Measurements from ENCODE around the gene TDRD12. TPM values are rescaled to one million over a fixed set of nuclear protein-coding genes. Genes with fewer than 3 reads are reported as not detected.
A peak's percentile ranks its signal among the peaks of the same experiment; 100 is the strongest.

TDRD12 gene
- total RNA-seq (2016; rRNA removed; fragmentation: Illumina TruSeq; extraction: Trizol), result 0.40 and 0.60 TPM in 2 replicates
- total RNA-seq (2016; cell fraction: cytosol; rRNA removed; fragmentation: Illumina TruSeq; extraction: Trizol; ENCODE audit: low read depth), result 0.20 TPM in 1 of 2 replicates, not detected in the other
- total RNA-seq (2016; cell fraction: insoluble cytoplasmic fraction; rRNA removed; fragmentation: Illumina TruSeq; extraction: Trizol), result 0.39 and 0.50 TPM in 2 replicates
- 0.28 and 0.40 TPM in 2 replicates for total RNA-seq (2016; cell fraction: membrane; rRNA removed; fragmentation: Illumina TruSeq; extraction: Trizol)
- 0.38 and 0.47 TPM in 2 replicates for total RNA-seq (2016; cell fraction: nucleus; rRNA removed; fragmentation: Illumina TruSeq; extraction: Trizol)
- 0.03 and 0.05 TPM in 2 replicates for polyA plus RNA-seq (2011; rRNA removed)
- 0.03 and 0.04 TPM in 2 replicates for polyA plus RNA-seq (2011; cell fraction: cytosol; rRNA removed)
- 0.11 and 0.19 TPM in 2 replicates for polyA plus RNA-seq (2011; cell fraction: nucleus; rRNA removed)
- 0.27 TPM in 1 of 2 replicates, not detected in the other for polyA plus RNA-seq (2012)
- polyA plus RNA-seq (2016; cell fraction: cytosol; fragmentation: Illumina TruSeq; extraction: Trizol; ENCODE audit: low read depth), result 0.14 TPM in 1 of 2 replicates, not detected in the other
- 0.13 and 0.16 TPM in 2 replicates for polyA plus RNA-seq (2016; cell fraction: insoluble cytoplasmic fraction; fragmentation: Illumina TruSeq; extraction: Trizol; ENCODE audit: low read depth)
- 0.13 TPM in 1 of 2 replicates, not detected in the other for polyA plus RNA-seq (2016; cell fraction: membrane; fragmentation: Illumina TruSeq; extraction: Trizol; ENCODE audit: low read depth)
- 0.99 and 1.5 TPM in 2 replicates for polyA plus RNA-seq (2016; cell fraction: nucleus; fragmentation: Illumina TruSeq; extraction: Trizol; ENCODE audit: insufficient read depth, low read depth)
- not detected in 2 replicates for polyA minus RNA-seq (2011; rRNA and poly(A)+ RNA removed; ENCODE audit: low replicate concordance)
- polyA minus RNA-seq (2011; cell fraction: cytosol; rRNA and poly(A)+ RNA removed), result not detected in 2 replicates
- polyA minus RNA-seq (2011; cell fraction: nucleus; rRNA and poly(A)+ RNA removed), result 0.12 TPM in 1 of 2 replicates, not detected in the other
- percentile 5 among the genes with signal in this experiment for Bru-seq, nascent RNA
- BruChase-seq, experiment 1, labeled RNA remaining after a 6-hour chase, result percentile 6 among the genes with signal in this experiment
- BruChase-seq, experiment 2, labeled RNA remaining after a 2-hour chase, result percentile 9 among the genes with signal in this experiment
- long read RNA-seq, experiment 1, partial matches to known transcripts, result 0 of 1 reads
- long read RNA-seq, experiment 1, other reads (novel, unspliced or antisense), result 1 of 1 reads
- long read RNA-seq, experiment 2, result 0 reads

DNA sequence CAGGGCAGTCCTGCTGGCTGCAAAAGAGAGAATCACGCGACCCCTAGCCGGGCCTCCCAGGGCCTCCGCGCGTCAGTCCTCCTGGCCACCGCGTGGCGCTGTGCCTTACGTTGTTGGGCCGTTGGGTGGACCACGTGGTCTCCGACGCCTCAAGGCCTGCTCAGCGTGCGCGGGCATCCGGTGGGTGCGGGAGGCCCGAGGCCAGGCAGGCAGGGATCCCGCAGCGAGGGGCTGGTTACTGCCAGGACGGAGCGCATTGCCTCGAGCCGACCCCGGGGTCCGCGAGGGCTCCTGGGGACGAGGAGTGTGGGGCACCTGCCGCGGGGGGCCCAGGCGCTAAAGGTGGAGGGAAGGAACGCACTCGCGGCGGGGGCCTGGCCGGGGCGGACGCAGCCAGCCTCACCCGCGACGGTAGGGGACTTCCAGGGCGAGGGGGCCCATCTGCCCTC is at the start of gene TDRD12:
Gene TDRD12, plus strand, starts transcription at position 157 of the 449 bp plus-strand sequence. CDS start 306 bp downstream, outside the sequence.
- Histone ChIP-seq H3K4me1 (ENCODE audit: insufficient read depth, low read length) (no peaks in the 10 kb centered on the region), H4K20me1 (ENCODE audit: insufficient read depth, low read length) (no peaks in the 10 kb centered on the region), H2AFZ (ENCODE audit: low read length) (no peak within 1 kb of the TSS), H3K27ac (ENCODE audit: extremely low read length, insufficient read depth, low read length) (no peak within 1 kb of the TSS), H3K27me3 (ENCODE audit: control insufficient read depth in 1 of 2, insufficient read depth in 2 of 2, low read length in 2 of 2) (peaks cover 0 to 4% of the 10 kb centered on the region in 2 experiments; a peak in 2 of 5 replicates), H3K4me2 (ENCODE audit: low read depth, low read length) (no peak within 1 kb of the TSS), H3K79me2 (ENCODE audit: insufficient read depth, low read length) (no peaks in the 10 kb centered on the region), H3K36me3 (replicated peaks in 1 of 2; ENCODE audit: control insufficient read depth in 1 of 2, insufficient read depth in 2 of 2, low read length in 2 of 2) (no peaks in the 10 kb centered on the region), H3K4me3 (replicated peaks in 1 of 3; ENCODE audit: insufficient read depth in 1 of 3, low read depth in 2 of 3, low read length in 3 of 3) (no peak within 1 kb of the TSS), H3K9ac (ENCODE audit: insufficient read depth, low read depth, low read length) (no peak within 1 kb of the TSS), H3K9me3 (ENCODE audit: low read length) (no peaks in the 10 kb centered on the region)
- WGBS (ENCODE audit: low lambda C conversion rate), result 97% methylated on average over 16 of the region's 44 CpGs
- BruUV-seq (replicated peaks), result no TSS peak
- POLR2A ChIA-PET, result no interaction called here
- in situ Hi-C loops (cut with HindIII; ENCODE audit: extremely low pct_ligation_motif_present, low pct_unique_long_range_greater_than_20kb), result no loop called here
- FAIRE-seq (no peak), ATAC-seq (peak; percentile 52), DNase-seq (ENCODE audit: low spot score) (no peak)
- CTCF ChIA-PET (ENCODE audit: low intra/inter-chr PET ratio, low total read pairs), result no interaction called here
- intact Hi-C loops (cut with micrococcal nuclease; ENCODE audit: unreplicated experiment), result no loop called here
- TF ChIP-seq ZNF574 (CRISPR knock-in tag; IDR thresholded peaks at IDR 0.05) (peak; percentile 96), MTF1 (CRISPR knock-in tag; IDR thresholded peaks at IDR 0.05) (no peak), ZNF687 (CRISPR knock-in tag; IDR thresholded peaks at IDR 0.05) (peak; percentile 25; the same call in 1 of the 2 replicates), MAFK (conservative IDR thresholded peaks at IDR 0.05 in 1 of 2, IDR thresholded peaks at IDR 0.05 in 1 of 2; ENCODE audit: low read length in 2 of 2) (no peak), ZNF335 (CRISPR knock-in tag; IDR thresholded peaks at IDR 0.05) (no peak), RFXAP (CRISPR knock-in tag; IDR thresholded peaks at IDR 0.05; ENCODE audit: borderline replicate concordance) (no peak), ZNF121 (CRISPR knock-in tag; IDR thresholded peaks at IDR 0.05) (no peak), PTBP1 (IDR thresholded peaks at IDR 0.05; ENCODE audit: low read depth, low read length, poor library complexity, severe bottlenecking) (no peak), HOXA5 (CRISPR knock-in tag; IDR thresholded peaks at IDR 0.05) (no peak), ARHGAP35 (CRISPR knock-in tag; IDR thresholded peaks at IDR 0.05; ENCODE audit: borderline replicate concordance) (no peak), ZNF749 (CRISPR knock-in tag; IDR thresholded peaks at IDR 0.05; ENCODE audit: borderline replicate concordance) (no peak)
- TF ChIP-seq, protein P1, sequence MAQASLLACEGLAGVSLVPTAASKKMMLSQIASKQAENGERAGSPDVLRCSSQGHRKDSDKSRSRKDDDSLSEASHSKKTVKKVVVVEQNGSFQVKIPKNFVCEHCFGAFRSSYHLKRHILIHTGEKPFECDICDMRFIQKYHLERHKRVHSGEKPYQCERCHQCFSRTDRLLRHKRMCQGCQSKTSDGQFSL (CRISPR knock-in tag; IDR thresholded peaks at IDR 0.05), result no peak

All from HepG2 (cell line).